Effector CD4-positive, alpha-beta T cell (primary cell): ENCODE results near the gene BEGAIN.
"Not testable (repeated sequence)": the region's sequence is repeated elsewhere in the genome, so short reads cannot be mapped to it uniquely, and the experiment has no call there.

Source experiments
- DNase-seq: peaks from one replicate; pipeline ENCODE4 v3.0.0-alpha.2; 2020

The BEGAIN gene

DNA sequence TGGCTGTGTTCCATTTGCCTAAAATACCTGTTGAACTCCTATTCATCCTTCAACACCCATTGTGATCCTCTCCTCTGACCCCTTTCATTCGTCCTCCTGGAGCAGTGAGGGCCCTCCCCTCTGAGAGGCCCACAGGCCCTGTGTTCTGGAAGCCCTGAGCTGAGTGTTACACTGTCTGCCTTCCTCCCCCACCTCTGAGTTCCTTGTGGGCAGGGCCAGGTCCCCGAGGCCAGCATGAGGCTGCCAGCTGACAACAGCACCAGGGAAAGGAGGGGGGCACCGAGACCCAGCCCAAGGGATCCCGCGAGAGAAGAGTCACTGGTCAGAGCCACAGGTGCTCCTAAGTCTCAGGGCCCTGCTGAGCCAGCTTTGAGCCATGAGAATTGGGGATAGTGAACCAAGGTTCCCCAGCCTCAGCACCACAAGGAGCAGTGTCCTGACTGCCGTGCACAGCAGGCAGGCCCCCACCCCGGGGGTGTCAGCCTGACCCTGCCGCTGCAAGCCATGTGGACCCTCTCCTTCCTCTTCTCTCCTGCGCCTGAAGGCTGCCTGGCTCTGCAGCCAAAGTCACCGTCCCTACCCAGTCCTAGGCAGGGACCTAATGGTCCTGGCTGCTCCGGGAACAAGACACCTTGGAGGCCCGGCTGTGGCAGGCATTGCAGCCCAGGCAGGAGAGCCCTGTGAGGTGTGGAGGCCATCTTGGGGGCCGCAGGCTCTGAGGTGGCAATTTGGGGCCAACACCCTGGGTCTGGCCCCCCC, 52.5 kb downstream of the BEGAIN start:
- DNase-seq = no peak

DNA sequence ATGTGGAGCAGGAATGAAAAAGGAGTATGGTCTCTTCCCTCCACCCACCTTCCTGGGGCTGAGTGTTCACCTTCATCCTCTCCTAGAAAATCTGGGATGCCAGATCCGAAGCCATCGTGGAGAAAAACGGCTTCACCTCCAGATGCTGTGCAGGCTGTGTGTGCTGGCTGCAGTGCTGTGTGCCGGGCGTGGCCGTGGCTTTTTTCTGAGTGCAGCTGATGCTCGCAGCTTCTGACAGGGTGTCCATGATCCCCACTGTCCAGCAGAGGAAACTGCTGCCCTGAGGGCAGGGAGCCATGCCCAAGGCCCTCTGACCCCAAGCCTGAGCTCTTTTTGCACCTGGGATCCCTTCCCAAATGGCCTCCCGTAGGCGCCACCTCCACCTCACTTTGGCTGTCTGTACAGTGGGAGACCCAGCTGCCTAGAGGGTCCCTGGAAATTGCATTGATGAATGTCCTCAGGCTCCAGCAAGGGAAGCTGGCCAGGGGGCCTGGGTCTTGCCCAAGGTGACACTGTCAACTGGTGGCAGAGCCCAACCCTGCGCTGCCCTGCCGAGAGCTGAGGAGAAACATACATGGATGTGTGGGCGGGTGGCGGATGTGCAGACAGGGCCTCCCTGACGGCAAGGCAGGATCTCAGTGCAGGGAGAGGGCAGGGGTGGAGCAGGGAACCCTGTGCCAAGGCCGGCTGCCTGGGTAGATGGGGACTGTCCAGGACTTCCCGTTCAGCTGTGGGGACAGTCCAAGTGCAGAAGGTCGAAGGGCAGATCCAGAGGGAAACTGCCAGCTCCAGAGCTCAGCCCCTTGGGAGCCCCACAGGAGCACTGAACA, 53.3 kb downstream of the BEGAIN start:
- no peak for DNase-seq

DNA sequence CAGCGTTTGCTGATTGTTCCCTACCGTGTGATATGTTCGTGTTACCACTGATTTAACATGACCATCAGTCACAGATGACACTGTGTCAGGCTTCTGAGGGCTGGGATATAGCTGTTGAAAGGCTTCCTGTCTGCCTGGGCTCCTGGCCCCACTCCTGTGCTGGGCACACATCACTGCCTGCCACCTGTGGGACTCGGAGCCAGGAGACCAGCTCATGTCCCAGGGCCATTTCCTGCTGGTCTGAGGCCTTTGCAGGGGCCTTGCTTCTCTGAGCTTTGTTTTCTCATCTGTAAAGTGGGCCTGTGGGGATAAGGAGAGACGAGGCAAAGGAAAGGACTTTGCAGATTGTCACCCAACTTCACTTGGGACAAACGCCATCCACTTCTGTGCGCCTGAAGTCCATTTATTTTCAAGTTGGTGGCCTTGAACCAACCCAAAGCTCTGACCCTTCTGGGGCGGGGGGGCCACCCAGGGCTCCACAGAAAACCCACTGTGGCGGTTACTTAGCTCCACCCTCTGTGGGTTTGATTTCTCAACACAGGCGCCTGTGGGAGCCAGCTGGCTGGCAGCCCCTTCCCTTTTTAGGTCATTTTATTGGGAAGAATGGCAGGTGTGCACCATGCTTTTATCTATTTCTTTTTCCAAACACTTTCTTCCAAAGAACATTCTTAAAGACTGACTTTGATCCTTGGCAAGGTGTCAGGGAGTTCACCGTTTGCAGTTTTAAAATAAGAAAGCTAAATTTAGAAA, 54.1 kb downstream of the BEGAIN start:
- no peak for DNase-seq

DNA sequence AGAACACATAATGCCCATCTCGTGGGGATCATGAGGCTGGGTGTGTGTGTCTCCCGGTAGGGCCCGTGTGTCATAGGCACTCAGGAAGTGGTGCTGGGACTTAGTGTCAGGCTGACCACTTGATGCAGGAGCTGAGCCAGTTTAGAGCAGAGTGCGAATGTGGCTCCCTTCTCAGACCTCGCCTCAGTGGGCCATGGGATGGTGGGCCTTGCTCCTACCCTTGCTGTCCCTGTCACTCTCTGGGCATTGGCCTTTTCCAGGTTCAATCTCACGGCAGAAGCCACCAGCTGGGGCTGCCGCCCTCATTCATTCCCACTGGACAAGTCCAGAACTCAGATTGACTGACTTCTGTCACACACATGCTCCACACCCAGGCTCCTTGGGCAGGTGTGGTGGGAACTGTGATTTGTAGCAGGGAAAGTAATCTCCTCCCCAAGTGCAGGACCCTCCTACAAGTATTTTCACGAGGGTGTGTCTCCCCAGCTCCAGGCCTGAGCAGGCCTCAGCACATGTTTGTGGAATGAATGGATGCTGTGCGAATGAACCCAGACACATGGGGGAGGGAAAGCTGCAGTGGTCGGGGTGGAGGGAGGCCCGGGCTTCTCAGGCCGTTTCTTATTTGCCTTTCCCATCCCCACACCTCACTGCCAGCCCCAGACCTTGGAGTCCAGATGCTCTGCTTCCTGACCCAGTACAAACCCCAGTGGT, 54.9 kb downstream of the BEGAIN start:
- no peak for DNase-seq

DNA sequence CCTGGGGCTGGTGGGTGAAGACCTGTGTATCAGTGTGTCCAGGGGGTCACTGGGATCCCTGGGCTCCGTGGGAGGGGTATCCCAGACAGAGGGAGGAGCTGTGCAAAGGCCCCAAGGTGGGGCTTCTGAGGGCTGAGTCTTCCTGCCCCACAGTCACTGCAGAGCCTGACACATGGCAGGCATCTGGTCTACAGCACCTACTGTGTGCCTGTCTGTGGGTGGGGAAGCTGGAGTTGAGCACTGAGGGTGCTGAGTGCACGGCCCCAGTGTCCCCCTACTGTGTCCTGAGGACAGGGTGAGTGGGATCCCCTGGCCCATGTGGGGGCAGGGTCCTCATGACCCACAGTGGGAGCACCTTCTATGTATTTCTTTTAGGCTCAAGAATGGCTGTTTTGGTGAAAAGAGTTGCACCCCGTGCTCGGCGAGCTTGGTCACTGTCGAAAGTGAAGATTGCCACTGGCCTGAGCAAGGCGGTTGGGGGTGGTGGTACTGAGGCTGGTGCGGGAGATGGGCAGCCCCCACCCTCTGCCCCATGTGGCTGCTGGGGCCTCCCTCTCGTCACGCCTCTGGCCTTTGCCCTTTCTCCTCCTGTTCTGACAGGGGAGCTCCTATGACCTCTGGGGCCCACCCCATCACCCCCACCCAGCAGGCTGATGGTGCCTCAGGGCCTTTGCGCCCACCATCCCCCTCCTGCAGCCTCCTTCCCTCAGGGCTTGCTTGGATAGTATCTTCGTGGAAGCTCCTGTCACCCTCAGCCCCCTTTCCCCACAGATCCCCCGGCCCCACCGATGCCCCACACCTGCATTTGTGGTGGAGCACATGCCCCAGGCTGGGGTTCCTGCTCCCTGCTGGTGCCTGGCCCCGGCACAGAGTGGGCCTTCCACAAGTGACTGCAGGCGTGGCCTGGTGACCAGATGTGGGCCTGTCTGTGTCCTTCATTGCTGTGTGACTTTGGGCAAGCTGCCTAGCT, 55.8 kb downstream of the BEGAIN start:
- DNase-seq = no peak

DNA sequence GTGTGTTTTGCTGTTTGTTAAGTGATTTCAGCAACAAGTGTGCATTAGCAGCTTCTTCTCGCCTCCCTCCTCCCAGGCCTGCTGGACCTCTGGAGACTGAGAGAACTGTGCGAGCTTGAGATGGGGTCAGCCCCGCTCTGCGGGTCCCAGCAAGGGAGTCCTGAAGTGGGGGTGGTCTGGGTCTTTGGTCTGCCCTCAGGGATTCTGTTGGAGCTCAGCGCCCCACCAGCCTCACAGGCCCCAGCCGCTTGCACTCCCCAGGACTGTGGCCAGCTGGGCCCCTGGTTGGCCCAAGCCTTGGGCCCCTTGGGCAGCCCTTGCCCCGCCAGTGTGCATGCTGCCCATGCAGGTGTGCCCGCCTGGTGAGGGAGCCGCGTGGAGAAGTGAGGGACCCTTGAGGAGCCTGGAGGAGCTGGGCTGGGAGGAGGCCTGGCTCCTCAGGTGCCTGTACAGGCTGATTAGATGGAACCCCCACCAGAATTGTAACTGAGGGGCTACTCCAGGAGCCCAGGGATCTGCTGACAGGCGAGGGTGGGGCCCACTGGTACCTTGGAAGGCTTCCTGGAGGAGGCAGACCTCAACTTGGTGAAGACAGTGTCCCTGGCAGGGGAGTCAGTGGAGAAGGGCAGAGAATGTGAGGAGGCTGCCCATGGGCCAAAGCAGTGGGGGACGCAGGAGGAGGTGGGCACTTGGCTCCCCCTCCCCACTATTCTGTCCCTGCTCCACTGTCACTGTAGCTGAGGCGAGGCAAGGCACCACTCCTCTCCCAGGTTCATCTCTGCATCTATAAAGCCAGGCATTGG, 56.7 kb downstream of the BEGAIN start:
- no peak for DNase-seq

DNA sequence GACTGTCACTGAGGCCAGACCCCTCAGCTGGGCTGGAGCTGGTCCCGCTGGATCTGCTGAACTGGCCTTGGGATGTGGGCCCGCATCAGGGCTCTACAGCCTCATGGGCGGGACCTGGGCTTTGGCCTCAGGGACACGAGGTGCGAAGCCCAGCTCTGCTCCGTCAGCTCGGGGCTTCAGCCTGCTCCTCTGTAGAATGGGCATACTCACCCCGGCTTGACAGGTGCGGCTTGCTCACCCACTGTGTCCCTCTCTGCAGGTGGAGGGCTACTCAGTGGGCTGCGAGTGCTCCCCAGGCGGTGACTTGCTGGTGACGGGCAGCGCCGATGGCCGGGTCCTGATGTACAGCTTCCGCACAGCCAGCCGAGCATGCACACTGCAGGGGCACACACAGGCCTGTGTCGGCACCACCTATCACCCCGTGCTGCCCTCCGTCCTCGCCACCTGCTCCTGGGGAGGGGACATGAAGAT, 57.6 kb downstream of the BEGAIN start:
- no peak for DNase-seq

DNA sequence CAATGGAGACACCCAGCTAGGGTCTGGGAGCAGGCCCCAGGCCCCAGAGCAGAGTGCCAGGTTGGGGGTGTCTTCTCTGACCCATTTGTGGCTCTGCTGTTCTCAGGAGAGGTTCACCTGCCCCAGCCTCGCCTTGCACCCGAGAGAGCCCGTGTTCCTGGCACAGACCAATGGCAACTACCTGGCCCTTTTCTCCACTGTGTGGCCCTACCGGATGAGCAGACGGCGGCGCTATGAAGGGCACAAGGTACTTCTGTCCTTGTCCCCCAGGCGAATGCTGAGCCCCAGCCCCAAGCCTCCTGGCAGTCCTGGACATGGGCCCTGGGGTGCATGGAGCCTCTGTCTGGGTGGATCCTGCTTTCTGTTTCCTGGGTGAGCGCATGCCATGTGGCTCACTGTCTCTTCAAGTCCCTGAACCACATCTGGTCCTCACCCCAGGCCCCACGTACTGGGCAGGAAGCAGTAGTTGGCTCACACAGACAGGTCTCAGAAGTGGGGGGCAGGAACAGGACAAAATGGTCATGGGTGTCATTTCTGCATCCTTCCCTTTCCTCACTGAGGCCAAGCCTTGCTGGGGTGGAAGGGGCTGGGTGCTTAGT, 58.2 kb downstream of the BEGAIN start:
- no peak for DNase-seq

DNA sequence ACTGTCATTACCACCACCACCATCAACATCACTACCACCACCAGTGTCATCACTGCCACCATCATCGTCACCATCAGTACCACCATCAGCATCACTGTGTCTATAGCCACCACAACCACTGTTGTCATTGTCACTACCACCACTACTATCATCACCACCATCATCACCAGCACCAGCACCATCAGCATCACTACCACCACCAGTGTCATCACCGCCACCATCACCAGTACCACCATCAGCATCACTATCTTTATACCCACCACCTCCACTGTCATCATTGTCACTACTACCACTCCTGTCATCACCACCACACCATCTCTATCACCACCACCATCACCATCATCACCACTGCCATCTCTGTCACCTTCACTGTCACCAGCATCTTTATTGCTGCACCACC, 60.6 kb downstream of the BEGAIN start:
- DNase-seq = no peak

DNA sequence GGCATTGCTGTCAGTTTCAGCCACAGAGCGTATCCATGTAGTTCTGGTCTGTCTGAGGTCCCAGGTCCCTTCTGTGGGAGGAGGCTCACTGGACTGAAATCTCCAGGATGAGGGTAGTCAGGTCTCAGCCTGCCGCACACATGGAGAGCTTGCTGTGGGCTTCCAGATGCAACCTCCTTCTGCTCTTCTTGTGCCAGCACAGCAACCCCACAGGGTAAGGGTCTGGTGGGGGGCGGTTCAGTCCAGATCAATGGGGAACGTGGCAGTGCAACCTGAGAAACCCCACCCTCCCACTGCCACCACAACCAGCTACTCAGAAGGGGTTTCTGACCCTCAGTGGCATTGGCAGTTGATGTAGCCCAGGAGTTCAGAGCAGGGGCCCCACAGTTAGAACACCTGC, 61.2 kb downstream of the BEGAIN start:
- no peak for DNase-seq

DNA sequence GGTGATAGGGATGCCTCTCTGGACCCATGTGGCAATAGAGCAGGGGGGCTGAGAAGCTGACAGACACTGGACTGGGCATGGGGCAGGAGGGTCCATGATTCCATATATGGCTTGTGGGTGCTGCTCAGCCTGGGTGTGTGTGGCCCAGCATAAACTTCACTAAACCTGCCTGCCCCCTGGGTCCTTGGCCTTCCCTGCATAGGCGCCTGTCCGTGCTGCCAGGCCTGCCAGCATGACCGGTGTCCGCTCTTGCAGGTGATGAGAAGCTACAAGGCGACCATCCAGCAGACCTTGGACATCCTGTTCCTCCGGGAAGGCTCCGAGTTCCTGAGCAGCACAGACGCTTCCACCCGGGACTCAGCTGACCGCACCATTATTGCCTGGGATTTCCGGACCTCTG, 61.6 kb downstream of the BEGAIN start:
- no peak for DNase-seq

DNA sequence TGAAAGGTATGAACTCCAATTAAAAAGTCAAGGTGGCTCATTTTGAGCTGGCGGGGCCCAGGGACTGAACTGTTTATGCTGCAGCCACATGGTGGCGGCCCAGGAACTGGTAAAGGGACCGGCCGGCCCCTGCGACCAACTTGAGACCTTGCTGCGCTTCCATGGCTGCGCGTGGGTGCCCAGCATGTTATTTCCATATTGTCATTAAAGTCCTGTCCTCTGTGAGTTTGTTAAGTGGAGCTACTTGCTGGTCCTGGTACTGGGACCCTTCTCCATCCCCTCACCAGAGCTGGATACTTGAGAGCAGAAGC, 62.3 kb downstream of the BEGAIN start:
- no peak for DNase-seq

DNA sequence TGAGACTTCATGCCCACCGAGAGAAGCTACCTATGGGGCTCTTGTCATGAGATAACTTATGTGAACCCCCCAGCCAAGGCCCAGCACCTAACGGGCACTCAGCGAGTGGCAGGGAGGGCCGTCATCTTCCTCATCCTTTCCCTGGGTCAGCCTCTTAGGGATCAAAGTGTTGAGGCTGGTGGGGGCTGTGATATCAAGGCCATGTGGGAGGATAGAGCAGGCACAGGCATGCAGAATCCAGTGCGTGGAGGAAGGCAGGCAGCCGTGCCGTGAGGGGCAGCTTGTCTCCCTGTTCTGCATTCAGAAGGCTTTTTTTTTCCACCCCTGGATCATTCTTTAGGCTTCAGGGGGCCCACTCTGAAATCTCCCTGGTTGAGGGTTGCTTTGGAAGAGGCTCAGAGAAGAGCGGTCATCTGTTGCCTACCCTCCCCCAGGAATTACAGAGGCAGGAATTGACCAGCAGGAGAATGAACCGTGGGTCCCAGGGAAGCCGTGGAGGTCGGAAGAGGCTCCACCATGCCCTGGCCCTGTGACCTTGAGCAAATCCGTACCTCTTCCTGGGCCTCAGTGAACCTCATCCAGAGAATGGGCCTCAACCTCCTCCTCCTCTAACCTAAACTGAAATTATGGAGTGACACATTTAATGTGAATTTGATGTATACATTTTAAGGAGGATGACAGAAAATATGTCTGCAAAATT, 62.8 kb downstream of the BEGAIN start:
- DNase-seq = no peak

DNA sequence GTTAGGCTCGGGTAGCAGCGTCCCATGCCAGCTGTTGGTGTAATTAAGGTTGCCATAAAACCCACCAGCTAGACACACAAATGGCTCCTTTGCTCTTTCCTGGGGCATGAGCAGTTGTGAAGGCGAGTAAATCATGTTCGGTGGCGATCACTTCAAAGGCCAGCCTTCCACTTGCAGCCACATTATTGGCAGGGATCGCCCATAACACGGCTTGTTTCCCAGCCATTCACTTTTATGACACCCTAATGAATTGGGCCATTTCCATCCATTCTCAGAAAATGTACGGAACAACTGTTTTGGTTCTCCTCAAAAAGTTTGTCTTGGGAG, 63.4 kb downstream of the BEGAIN start:
- DNase-seq = no peak

DNA sequence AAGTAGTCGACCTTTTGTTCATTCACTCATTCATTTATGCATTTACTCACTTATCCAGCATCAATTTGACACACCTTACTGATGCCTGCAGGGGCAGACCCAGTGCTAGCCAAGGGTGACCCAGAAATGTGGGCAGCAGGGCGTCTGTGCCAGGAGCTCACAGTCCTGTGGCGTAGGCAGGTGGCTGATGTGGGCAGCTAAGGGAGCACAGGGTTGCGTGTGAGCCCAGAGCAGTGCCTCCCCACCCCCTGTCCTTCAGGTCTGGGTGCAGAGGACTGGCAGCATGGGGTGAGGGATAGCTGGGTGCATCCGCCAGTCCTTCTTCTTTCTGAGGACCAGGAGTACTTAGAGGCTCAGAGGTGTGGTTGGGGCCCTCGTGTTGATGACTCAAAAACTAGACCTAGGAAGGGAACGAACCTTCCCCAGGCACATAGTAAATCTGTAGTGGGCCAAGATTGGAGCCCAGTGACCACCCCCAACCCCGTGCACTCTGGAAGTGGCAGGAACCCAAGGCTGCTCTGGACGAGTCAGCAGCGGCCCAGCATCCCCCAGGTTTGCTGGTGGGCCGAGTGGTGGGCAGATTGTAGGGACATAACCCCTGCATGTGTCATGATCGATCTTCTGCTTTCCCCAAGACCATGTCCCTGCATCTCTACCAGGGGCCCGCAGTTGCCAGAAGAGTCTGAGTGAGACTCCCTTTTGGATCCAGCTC, 63.9 kb downstream of the BEGAIN start:
- DNase-seq = no peak

DNA sequence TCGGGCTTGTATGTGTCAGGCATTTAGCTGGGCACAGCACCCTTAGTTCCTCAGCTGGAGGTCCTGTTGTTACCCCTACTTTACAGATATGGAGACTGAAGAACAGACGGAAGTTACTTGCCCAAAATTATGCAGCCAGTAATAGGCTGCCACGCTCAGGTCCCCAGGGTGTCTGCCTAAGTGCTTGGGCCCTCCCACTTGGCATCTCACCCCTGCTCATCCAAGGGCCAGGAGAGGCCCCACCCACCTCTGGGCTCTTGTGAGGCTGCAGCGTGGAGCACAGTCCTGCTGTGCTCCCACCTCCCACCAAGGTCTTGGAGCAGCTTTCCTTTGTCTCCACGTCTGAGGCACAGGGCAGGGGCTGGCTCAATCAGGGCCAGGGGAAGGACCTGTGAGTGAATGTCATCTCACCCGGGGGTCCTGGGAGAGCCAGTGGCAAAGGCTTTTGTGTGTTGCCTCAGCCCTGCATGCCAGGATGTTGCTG, 64.6 kb downstream of the BEGAIN start:
- DNase-seq = no peak

DNA sequence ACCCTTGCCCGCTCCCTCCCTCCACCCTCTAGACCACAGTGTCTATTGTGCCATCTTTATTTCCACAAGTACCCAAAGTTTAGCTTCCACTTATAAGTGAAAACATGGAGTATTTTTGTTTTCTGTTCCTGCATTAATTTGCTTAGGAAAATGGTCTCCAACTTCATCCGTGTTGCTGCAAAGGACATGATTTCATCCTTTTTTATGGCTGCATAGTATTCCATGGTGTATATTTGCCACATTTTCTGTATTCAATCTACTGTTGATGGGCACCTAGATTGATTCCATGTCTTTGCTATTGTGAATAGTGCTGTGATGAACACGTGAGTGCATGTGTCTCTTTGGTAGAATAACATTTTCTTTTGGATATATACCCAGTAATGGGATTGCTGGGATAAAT, 81.2 kb downstream of the BEGAIN start:
- not testable (repeated sequence) for DNase-seq

DNA sequence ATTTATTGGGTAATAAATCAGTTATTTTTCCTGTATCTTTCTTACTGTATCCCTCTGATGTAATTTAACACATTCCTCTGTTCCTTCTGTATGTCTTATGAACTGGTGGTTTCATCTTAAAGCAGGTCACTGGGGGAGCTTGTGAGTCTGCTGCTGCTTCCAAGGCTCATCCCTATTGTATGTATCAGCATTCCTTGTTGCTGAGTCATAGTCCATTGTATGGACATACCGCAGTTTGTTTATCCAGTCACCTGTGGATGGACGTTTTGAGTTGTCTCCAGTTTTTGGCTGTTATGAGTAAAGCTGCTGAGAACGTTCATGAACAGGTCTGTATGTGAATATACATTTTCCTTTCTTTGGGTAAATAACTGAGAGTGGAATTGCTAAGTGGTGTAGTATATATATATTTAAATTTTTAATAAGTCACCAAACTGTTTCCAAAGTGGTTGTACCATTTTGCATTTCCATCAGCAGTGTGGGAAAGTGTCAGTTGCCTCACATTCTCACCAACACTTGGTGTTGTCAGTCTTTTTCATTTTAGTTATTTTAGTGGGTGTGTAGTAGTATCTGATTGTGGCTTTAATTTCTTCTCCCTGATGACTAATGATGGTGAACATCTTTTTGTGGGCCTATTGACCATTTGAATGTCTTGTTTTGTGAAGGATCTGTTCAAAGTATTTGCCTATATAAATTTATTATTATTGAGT, 82.7 kb downstream of the BEGAIN start:
- DNase-seq = no peak
